GM23248 (cell line): ENCODE measurements around the gene MAGI1. TPM values are rescaled to one million over a fixed set of nuclear protein-coding genes. Genes with fewer than 3 reads are reported as not detected.

Experiments
- DNase-seq: peaks from one replicate; pipeline ENCODE4 v3.0.0-alpha.2; 2015
- H2AFZ ChIP-seq: fragments of 200-600 bp; sonication (generic); 2 replicates; pipeline ENCODE4 v1.6.1; 2016; ENCODE audit warnings: antibody characterized with exemption
- H3F3A ChIP-seq: fragments of 200-600 bp; sonication (generic); 2 replicates; pipeline ENCODE4 v1.6.1; 2016; ENCODE audit warnings: mild to moderate bottlenecking, antibody characterized with exemption, mixed run types; ENCODE audit not compliant: insufficient read depth
- H3K27ac ChIP-seq: fragments of 200-600 bp; sonication (generic); 2 replicates; pipeline ENCODE4 v1.5.1; 2016; ENCODE audit warnings: mild to moderate bottlenecking
- H3K27me3 ChIP-seq: fragments of 200-600 bp; sonication (generic); replicated peaks from 2 replicates; pipeline ENCODE4 v1.6.1; 2016; ENCODE audit warnings: mild to moderate bottlenecking; ENCODE audit not compliant: insufficient read depth
- H3K36me3 ChIP-seq: fragments of 200-600 bp; sonication (generic); 2 replicates; pipeline ENCODE4 v1.6.1; 2016; ENCODE audit warnings: low read depth, mild to moderate bottlenecking
- H3K4me1 ChIP-seq: fragments of 200-600 bp; sonication (generic); 2 replicates; pipeline ENCODE4 v1.6.1; 2016; ENCODE audit warnings: mild to moderate bottlenecking; ENCODE audit not compliant: insufficient read depth
- H3K4me2 ChIP-seq: fragments of 200-600 bp; sonication (generic); one replicate; pipeline ENCODE4 v1.6.1; 2016; ENCODE audit warnings: mild to moderate bottlenecking; ENCODE audit not compliant: unreplicated experiment
- H3K4me3 ChIP-seq: fragments of 200-600 bp; sonication (generic); 2 replicates; pipeline ENCODE4 v1.5.1; 2016; ENCODE audit warnings: mild to moderate bottlenecking
- H3K79me2 ChIP-seq: fragments of 200-600 bp; sonication (generic); 2 replicates; pipeline ENCODE4 v1.6.1; 2016; ENCODE audit warnings: mild to moderate bottlenecking; ENCODE audit not compliant: insufficient read depth
- H3K9ac ChIP-seq: fragments of 200-600 bp; sonication (generic); 2 replicates; pipeline ENCODE4 v1.6.1; 2016; ENCODE audit warnings: mild to moderate bottlenecking
- H3K9me2 ChIP-seq: fragments of 200-600 bp; sonication (generic); 2 replicates; pipeline ENCODE4 v1.6.1; 2016; ENCODE audit warnings: mixed run types, mild to moderate bottlenecking, moderate library complexity; ENCODE audit not compliant: insufficient read depth
- H3K9me3 ChIP-seq: fragments of 200-600 bp; sonication (generic); one replicate; pipeline ENCODE4 v1.6.1; 2017; ENCODE audit warnings: low read depth
- H4K20me1 ChIP-seq: fragments of 200-600 bp; sonication (generic); 2 replicates; pipeline ENCODE4 v1.6.0; 2016; ENCODE audit not compliant: insufficient read depth
- EZH2 ChIP-seq: fragments of 200-600 bp; sonication (generic); IDR thresholded peaks from 2 replicates; pipeline ENCODE4 v1.6.1; 2018; ENCODE audit warnings: antibody characterized with exemption, mild to moderate bottlenecking; ENCODE audit not compliant: insufficient read depth, poor library complexity, severe bottlenecking
- EZH2phosphoT487 ChIP-seq: fragments of 200-600 bp; sonication (generic); IDR thresholded peaks from 2 replicates; pipeline ENCODE4 v1.6.1; 2018; ENCODE audit warnings: antibody characterized with exemption, moderate library complexity, mild to moderate bottlenecking, low read depth; ENCODE audit not compliant: insufficient read depth
- WGBS, 2 experiments: methylation state at CpG; one replicate each; pipeline ENCODE4 v1.1.6; 2015 to 2017; ENCODE audit warnings: low lambda C conversion rate in 2 of 2, low coverage in 1 of 2; ENCODE audit errors: missing lambda C conversion rate in 2 of 2; 5-methylcytosine and 5-hydroxymethylcytosine counted together
- in situ Hi-C: fragments of 300-500 bp; cut with MboI; formaldehyde crosslinking; loops from 2 replicates; pipeline ENCODE4 v1.15.0; 2020
- polyA plus RNA-seq: library from polyadenylated mRNA; unstranded; fragments of >200 nt; fragmentation: Nextera tagmentation; extraction: Ambion mirVana; gene quantifications from 2 replicates; pipeline ENCODE4 v1.2.1, GENCODE V29; 2016
- total RNA-seq: library from RNA; depleted of rRNA; stranded (reverse); fragments of >200 nt; shearing (Covaris generic); gene quantifications from 2 replicates; pipeline ENCODE4 v1.2.3, GENCODE V29; 2014

MAGI1 gene
- total and polyA plus RNA-seq, 2 experiments from 2014 or later: 7.3 to 13.8 TPM

DNA sequence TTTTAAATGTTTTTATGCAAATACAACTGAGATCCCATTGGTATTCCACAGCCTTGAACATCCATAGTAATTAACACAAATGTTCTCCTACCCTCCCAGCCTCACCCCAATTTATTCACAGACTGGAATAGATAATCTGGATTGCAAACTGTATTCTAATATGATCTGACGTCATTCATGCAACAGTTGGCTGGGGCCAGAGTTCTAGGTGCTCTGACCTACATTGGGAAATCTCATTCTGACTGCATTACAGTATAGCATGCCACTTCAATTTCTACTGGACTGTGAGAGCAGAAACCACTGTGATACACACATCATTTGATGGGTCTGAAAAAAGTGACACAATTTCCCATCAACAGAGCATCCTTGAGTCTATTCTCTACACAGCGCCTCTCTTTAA lies 403.1 kb downstream of the MAGI1 start:
- Histone ChIP-seq H3K9ac (no peak overlapping the region), H3K79me2 (peaks cover 41% of the 10 kb centered on the region), H3K9me3 (no peaks in the 10 kb centered on the region), H3K27me3 (no peaks in the 10 kb centered on the region), H4K20me1 (peaks cover 5% of the 10 kb centered on the region; the same call in 1 of the 2 replicates), H3K36me3 (no peaks in the 10 kb centered on the region), H3K4me2 (no peak overlapping the region), H2AFZ (no peak overlapping the region), H3K4me1 (no peaks in the 10 kb centered on the region), H3K27ac (no peak overlapping the region), H3K9me2 (no peaks in the 10 kb centered on the region), H3F3A (peaks cover 3% of the 10 kb centered on the region; the same call in 1 of the 2 replicates), H3K4me3 (no peak overlapping the region)
- in situ Hi-C loops: no loop called here
- 69% methylated on average over 2 of the region's 2 CpGs for WGBS, 2 experiments
- DNase-seq: no peak
- TF ChIP-seq EZH2 (no peak), EZH2phosphoT487 (no peak)

GRCh38 chr3:65633018-65633638 lies 405.6 kb downstream of the MAGI1 start:
- Histone ChIP-seq H3K27ac (no peak overlapping the region), H3K27me3 (no peaks in the 10 kb centered on the region), H4K20me1 (peaks cover 5% of the 10 kb centered on the region; the same call in 1 of the 2 replicates), H3K9ac (no peak overlapping the region), H3K4me2 (no peak overlapping the region), H3K9me2 (no peaks in the 10 kb centered on the region), H3K4me3 (no peak overlapping the region), H3K36me3 (no peaks in the 10 kb centered on the region), H3K79me2 (peaks cover 40% of the 10 kb centered on the region), H3K9me3 (no peaks in the 10 kb centered on the region), H3F3A (peaks cover 3% of the 10 kb centered on the region; the same call in 1 of the 2 replicates), H3K4me1 (no peaks in the 10 kb centered on the region), H2AFZ (no peak overlapping the region)
- no peak for TF ChIP-seq EZH2
- TF ChIP-seq EZH2phosphoT487: no peak
- in situ Hi-C loops: no loop called here
- 74 to 79% methylated on average over 7 of the region's 7 CpGs for WGBS, 2 experiments
- no peak for DNase-seq

DNA sequence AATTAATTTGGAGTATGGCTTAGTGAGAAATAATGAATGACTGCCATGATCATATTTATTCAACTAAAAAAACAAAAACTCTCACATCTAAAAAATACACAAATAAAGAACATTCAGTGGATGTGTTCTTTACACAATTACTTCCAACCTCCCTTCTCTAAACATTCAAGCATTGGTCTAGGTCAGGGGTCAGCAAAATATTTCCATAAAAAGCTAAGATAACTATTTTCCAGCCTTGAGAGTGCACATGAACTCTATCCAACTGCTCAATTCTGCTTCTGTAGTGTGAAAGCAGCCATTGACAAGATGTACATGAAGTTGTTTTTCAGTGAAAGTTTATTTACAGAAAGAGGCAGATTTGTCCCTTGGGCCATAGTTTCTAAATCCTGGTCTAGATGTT lies 406.3 kb downstream of the MAGI1 start:
- Histone ChIP-seq H3F3A (peaks cover 3% of the 10 kb centered on the region; the same call in 1 of the 2 replicates), H3K27ac (no peak overlapping the region), H3K9me2 (no peaks in the 10 kb centered on the region), H2AFZ (no peak overlapping the region), H3K79me2 (peaks cover 33% of the 10 kb centered on the region), H3K9me3 (no peaks in the 10 kb centered on the region), H4K20me1 (peaks cover 5% of the 10 kb centered on the region; the same call in 1 of the 2 replicates), H3K27me3 (no peaks in the 10 kb centered on the region), H3K36me3 (no peaks in the 10 kb centered on the region), H3K4me2 (no peak overlapping the region), H3K9ac (no peak overlapping the region), H3K4me3 (no peak overlapping the region), H3K4me1 (no peaks in the 10 kb centered on the region)
- TF ChIP-seq EZH2phosphoT487: no peak
- no peak for TF ChIP-seq EZH2
- no peak for DNase-seq
- in situ Hi-C loops: no loop called here

DNA sequence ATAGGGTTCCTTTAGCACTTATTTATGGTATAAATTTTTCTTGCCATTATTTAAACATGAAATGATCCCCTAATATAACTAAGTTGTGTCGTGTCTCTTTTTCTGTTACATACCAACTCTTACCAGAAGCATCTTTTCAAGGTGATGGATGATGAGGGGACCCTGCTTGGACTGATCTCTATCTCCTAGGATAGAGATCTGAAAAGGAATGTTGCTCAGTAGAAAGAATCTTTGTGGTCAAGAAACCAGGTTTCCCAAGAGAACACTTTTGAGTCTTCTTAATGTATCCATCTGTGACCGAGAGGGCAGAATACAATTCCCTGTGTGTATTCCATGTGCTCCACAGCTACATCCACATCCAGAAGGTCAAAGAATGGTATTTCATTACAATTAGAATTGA lies 409.7 kb downstream of the MAGI1 start:
- Histone ChIP-seq H3K36me3 (no peaks in the 10 kb centered on the region), H4K20me1 (no peaks in the 10 kb centered on the region), H3K27ac (no peak overlapping the region), H3K9me3 (no peaks in the 10 kb centered on the region), H3F3A (no peaks in the 10 kb centered on the region), H3K9ac (no peak overlapping the region), H3K9me2 (no peaks in the 10 kb centered on the region), H3K79me2 (peaks cover 14% of the 10 kb centered on the region; the same call in 1 of the 2 replicates), H3K4me2 (no peak overlapping the region), H3K4me3 (no peak overlapping the region), H3K27me3 (no peaks in the 10 kb centered on the region), H3K4me1 (no peaks in the 10 kb centered on the region), H2AFZ (no peak overlapping the region)
- TF ChIP-seq EZH2phosphoT487: no peak
- no peak for TF ChIP-seq EZH2
- in situ Hi-C loops: no loop called here
- no peak for DNase-seq
- 83 to 84% methylated on average over 2 of the region's 2 CpGs for WGBS, 2 experiments

DNA sequence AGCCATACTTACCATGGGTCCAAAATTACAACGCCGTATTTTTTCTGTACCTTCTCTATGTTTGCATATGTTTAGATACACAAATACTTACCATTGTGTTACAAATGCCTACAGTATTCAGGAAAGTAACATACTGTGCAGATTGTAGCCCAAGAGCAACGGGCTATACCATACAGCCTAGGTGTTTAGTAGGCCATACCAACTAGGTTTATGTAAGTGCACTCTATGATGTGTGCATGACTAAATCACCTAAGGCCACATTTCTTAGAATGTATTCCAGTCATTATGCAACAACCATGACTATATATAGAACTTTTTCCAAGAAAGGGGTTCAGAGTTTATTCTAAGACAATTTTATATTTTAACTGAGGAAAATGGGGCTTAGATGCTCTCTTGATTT lies 411.7 kb downstream of the MAGI1 start:
- no peaks in the 10 kb centered on the region for H3K27me3 ChIP-seq
- H4K20me1 ChIP-seq: no peaks in the 10 kb centered on the region
- H2AFZ ChIP-seq: no peak overlapping the region
- H3K79me2 ChIP-seq: peaks cover 19% of the 10 kb centered on the region
- H3K9ac ChIP-seq: no peak overlapping the region
- H3K4me3 ChIP-seq: no peak overlapping the region
- no peaks in the 10 kb centered on the region for H3K4me1 ChIP-seq
- no peak for TF ChIP-seq EZH2phosphoT487
- TF ChIP-seq EZH2: no peak
- no peaks in the 10 kb centered on the region for H3K9me2 ChIP-seq
- no peak overlapping the region for H3K27ac ChIP-seq
- in situ Hi-C loops: no loop called here
- H3K36me3 ChIP-seq: no peaks in the 10 kb centered on the region
- peak; percentile 65 for DNase-seq
- H3F3A ChIP-seq: no peaks in the 10 kb centered on the region
- no peaks in the 10 kb centered on the region for H3K9me3 ChIP-seq
- no peak overlapping the region for H3K4me2 ChIP-seq
- WGBS, 2 experiments: 98 to 100% methylated on average over 3 of the region's 3 CpGs
